ENCODE data around the gene SNORC.

SNORC gene

DNA sequence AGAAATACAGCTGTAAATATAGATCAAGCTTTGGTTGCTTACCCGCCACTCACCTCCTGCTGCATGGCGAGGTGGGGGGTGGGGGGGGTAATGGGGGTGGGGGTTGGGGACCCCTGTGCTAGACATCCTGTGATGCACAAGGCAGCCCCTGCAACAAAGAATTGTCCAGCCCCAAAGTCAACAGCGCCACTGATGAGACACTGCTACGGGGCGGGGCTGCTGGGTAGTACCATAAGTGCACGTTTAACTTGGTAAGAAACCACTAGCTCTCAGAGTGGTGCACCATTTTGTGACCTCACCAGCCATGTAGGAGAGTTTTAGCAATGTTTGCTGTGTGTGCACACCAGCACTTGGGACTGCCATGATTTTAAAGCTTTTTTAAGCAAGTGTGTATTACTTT lies 40.3 kb downstream of the SNORC start:
- Histone ChIP-seq H3K36me3 (ENCODE audit: control insufficient read depth, insufficient read depth, low read length) (no peaks in the 10 kb centered on the region), H3K27me3 (replicated peaks; ENCODE audit: control insufficient read depth, insufficient read depth, low read length) (no peaks in the 10 kb centered on the region; the same call in 1 of the 2 replicates), H3K4me3 (replicated peaks; ENCODE audit: low read depth, low read length) (no peak overlapping the region)
- no peak for DNase-seq (ENCODE audit: extremely low read depth, insufficient read length)
- TF ChIP-seq, protein P1, sequence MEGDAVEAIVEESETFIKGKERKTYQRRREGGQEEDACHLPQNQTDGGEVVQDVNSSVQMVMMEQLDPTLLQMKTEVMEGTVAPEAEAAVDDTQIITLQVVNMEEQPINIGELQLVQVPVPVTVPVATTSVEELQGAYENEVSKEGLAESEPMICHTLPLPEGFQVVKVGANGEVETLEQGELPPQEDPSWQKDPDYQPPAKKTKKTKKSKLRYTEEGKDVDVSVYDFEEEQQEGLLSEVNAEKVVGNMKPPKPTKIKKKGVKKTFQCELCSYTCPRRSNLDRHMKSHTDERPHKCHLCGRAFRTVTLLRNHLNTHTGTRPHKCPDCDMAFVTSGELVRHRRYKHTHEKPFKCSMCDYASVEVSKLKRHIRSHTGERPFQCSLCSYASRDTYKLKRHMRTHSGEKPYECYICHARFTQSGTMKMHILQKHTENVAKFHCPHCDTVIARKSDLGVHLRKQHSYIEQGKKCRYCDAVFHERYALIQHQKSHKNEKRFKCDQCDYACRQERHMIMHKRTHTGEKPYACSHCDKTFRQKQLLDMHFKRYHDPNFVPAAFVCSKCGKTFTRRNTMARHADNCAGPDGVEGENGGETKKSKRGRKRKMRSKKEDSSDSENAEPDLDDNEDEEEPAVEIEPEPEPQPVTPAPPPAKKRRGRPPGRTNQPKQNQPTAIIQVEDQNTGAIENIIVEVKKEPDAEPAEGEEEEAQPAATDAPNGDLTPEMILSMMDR (IDR thresholded peaks at IDR 0.05; ENCODE audit: insufficient read depth, low read length, poor library complexity, severe bottlenecking), result no peak

DNA sequence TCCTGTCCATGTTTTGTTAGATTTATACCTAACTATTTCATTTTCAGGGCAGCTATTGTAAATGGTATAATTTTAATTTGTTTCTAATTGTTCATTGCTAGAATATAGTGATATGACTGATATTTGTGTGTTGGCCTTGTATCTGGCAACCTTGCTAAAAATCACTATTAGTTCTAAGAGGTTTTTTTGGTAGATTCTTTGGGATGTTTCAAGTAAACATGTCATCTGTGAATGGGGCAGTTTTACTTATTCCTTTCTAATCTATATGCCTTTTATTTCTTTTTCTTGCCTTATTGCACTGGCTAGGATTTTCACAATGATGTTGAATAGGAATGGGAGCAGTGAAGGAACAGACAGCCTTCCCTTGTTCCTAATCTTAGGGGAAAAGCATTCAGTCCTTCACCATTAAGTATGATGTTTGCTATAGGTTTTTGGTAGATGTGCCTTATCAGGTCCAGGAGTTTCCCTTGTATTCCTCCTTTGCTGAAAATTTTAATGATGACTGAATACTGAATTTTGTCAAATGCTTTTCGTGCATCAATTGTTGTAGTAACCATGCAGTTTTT lies 41.7 kb downstream of the SNORC start:
- no peak overlapping the region for H3K4me3 ChIP-seq (replicated peaks; ENCODE audit: low read depth, low read length)
- peaks cover 1% of the 10 kb centered on the region; the same call in 1 of the 2 replicates for H3K27me3 ChIP-seq (replicated peaks; ENCODE audit: control insufficient read depth, insufficient read depth, low read length)
- TF ChIP-seq, protein P1 (IDR thresholded peaks at IDR 0.05; ENCODE audit: insufficient read depth, low read length, poor library complexity, severe bottlenecking), result no peak
- no peak for DNase-seq (ENCODE audit: extremely low read depth, insufficient read length)
- no peaks in the 10 kb centered on the region for H3K36me3 ChIP-seq (ENCODE audit: control insufficient read depth, insufficient read depth, low read length)

DNA sequence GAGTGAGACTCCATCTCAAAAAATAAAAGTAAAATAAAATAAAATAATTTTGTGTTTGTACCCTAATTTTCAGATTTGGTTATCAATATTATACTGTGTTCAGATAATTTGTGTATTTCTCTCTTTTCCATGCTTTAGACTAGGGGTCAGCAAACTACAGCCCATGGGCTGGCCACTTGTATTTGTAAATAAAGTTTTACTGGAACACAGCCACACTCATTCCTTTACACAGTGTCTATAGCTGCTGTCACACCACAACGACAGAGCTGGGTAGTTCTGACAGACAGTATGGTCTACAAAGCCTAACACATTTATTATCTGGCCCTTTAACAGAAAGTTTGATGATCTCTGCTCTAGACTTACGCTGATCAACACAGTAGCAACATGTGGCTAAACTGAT lies 43.8 kb downstream of the SNORC start:
- H3K36me3 ChIP-seq (ENCODE audit: control insufficient read depth, insufficient read depth, low read length), result no peaks in the 10 kb centered on the region
- TF ChIP-seq, protein P1 (IDR thresholded peaks at IDR 0.05; ENCODE audit: insufficient read depth, low read length, poor library complexity, severe bottlenecking), result no peak
- H3K27me3 ChIP-seq (replicated peaks; ENCODE audit: control insufficient read depth, insufficient read depth, low read length), result peaks cover 1% of the 10 kb centered on the region; the same call in 1 of the 2 replicates
- no peak for DNase-seq (ENCODE audit: extremely low read depth, insufficient read length)
- H3K4me3 ChIP-seq (replicated peaks; ENCODE audit: low read depth, low read length), result no peak overlapping the region

DNA sequence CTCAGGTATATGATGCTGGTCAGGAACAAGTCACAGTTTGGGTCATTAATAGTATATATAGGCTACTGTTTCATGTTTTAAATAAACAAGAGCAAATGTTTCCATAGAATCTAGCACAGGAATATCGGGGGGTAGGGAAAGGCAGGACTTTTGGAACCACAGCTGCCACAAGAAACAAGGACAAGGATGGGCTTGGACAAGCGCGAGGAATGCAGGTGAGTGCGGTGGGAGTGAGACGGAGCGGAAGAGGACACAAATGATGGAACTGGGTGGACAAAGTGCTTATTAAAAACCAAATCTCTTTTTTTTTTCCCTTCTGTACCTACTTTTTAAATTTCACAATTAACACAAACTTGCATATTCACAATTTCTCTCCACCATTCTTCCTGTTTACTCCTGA lies 49.1 kb downstream of the SNORC start:
- DNase-seq (ENCODE audit: extremely low read depth, insufficient read length), result no peak
- no peak overlapping the region for H3K4me3 ChIP-seq (replicated peaks; ENCODE audit: low read depth, low read length)
- no peaks in the 10 kb centered on the region for H3K36me3 ChIP-seq (ENCODE audit: control insufficient read depth, insufficient read depth, low read length)
- TF ChIP-seq, protein P1 (IDR thresholded peaks at IDR 0.05; ENCODE audit: insufficient read depth, low read length, poor library complexity, severe bottlenecking), result no peak
- H3K27me3 ChIP-seq (replicated peaks; ENCODE audit: control insufficient read depth, insufficient read depth, low read length), result peaks cover 1% of the 10 kb centered on the region; the same call in 1 of the 2 replicates

DNA sequence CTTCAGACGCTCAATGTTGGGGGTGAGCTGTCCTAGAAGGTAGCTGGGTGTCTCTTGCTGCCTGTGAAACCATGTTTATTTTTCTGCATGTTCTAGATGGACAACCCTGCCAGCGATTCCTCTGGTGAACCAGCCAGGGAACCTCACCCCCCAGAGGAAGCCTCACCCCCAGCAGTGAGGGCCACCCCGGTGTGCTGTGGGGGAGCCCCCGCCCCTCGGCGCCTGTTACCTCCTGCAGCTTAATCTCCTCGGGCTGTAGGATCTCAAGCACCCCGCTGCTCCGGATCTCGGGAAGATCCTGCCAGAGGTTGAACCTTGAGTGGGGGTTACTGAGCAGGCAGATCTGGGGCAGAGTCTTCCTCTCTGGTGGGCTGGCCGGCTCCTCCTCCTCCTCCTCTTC lies 50.0 kb downstream of the SNORC start:
- H3K36me3 ChIP-seq (ENCODE audit: control insufficient read depth, insufficient read depth, low read length), result no peaks in the 10 kb centered on the region
- peaks cover 3% of the 10 kb centered on the region for H3K27me3 ChIP-seq (replicated peaks; ENCODE audit: control insufficient read depth, insufficient read depth, low read length)
- DNase-seq (ENCODE audit: extremely low read depth, insufficient read length), result no peak
- TF ChIP-seq, protein P1 (IDR thresholded peaks at IDR 0.05; ENCODE audit: insufficient read depth, low read length, poor library complexity, severe bottlenecking), result no peak
- H3K4me3 ChIP-seq (replicated peaks; ENCODE audit: low read depth, low read length), result no peak overlapping the region

DNA sequence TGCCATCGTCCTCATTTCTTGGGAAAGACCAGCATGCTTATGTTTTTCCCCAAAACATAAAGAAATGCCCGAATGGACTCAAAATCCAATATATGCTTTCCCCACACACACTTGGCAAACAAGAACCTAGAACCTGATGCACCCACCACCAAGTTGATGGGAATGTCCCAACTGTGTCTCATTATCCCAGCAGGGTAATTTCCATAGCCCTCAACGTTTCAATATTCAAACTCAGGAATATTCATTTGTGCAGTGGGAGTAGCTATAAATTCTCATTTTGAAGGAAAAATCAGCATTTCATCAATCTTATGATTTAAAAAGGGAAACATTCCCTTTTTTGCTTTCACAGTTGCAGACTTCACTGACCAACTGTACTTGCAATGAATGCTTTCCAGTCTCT lies 50.7 kb downstream of the SNORC start:
- Histone ChIP-seq H3K36me3 (ENCODE audit: control insufficient read depth, insufficient read depth, low read length) (no peaks in the 10 kb centered on the region), H3K4me3 (replicated peaks; ENCODE audit: low read depth, low read length) (no peak overlapping the region), H3K27me3 (replicated peaks; ENCODE audit: control insufficient read depth, insufficient read depth, low read length) (peaks cover 3% of the 10 kb centered on the region)
- DNase-seq (ENCODE audit: extremely low read depth, insufficient read length), result no peak
- TF ChIP-seq, protein P1 (IDR thresholded peaks at IDR 0.05; ENCODE audit: insufficient read depth, low read length, poor library complexity, severe bottlenecking), result no peak

Measured in GM06990 (cell line).